ENCODE results near the gene CARD10. TPM values are rescaled to one million over a fixed set of nuclear protein-coding genes. Genes with fewer than 3 reads are reported as not detected.

The CARD10 gene
- total and polyA plus RNA-seq, 2 of the 13 experiments (the other 11 are each of a cell fraction or from before 2014, with no cell fraction given): 35.2 to 55.8 TPM

- Histone ChIP-seq H3K27ac (ENCODE audit: extremely low read length, insufficient read depth, low read length) (no peak overlapping the region), H3K4me2 (ENCODE audit: low read depth, low read length) (no peak overlapping the region), H3K9me3 (ENCODE audit: low read length) (no peaks in the 10 kb centered on the region), H2AFZ (ENCODE audit: low read length) (no peak overlapping the region), H4K20me1 (ENCODE audit: insufficient read depth, low read length) (no peaks in the 10 kb centered on the region), H3K36me3 (replicated peaks in 1 of 2; ENCODE audit: control insufficient read depth in 1 of 2, insufficient read depth in 2 of 2, low read length in 2 of 2) (no peaks in the 10 kb centered on the region), H3K27me3 (ENCODE audit: control insufficient read depth in 1 of 2, insufficient read depth in 2 of 2, low read length in 2 of 2) (peaks cover 0 to 7% of the 10 kb centered on the region in 2 experiments; a peak in 2 of 5 replicates), H3K79me2 (ENCODE audit: insufficient read depth, low read length) (no peaks in the 10 kb centered on the region), H3K4me3 (replicated peaks in 1 of 3; ENCODE audit: insufficient read depth in 1 of 3, low read depth in 2 of 3, low read length in 3 of 3) (no peak overlapping the region), H3K4me1 (ENCODE audit: insufficient read depth, low read length) (peaks cover 19% of the 10 kb centered on the region), H3K9ac (ENCODE audit: insufficient read depth, low read depth, low read length) (no peak overlapping the region)
- DNase-seq (ENCODE audit: low spot score) (peak; percentile 46), ATAC-seq (peak; percentile 68), FAIRE-seq (peak; percentile 50)
- ChIA-PET POLR2A (interaction anchor here (0.7 to 1.3 kb wide), 7 partner anchors 14 to 335 kb away, joined by 3 to 6 read pairs (median 4); partner anchors contain the start of genes GCAT and MFNG), CTCF (ENCODE audit: low intra/inter-chr PET ratio, low total read pairs) (interaction anchor here (0.7 to 2.0 kb wide), 4 partner anchors 26 to 932 kb away, joined by 3 to 18 read pairs (median 4); no protein-coding TSS in a partner anchor)
- in situ Hi-C loops (cut with HindIII; ENCODE audit: extremely low pct_ligation_motif_present, low pct_unique_long_range_greater_than_20kb): no loop called here
- intact Hi-C loops (cut with micrococcal nuclease; ENCODE audit: unreplicated experiment): loop anchor here (10.0 kb wide), 1 partner anchor 52 kb away; no protein-coding TSS in a partner anchor
- BruUV-seq (replicated peaks): no TSS peak
- WGBS (ENCODE audit: low lambda C conversion rate): 28% methylated on average over 4 of the region's 8 CpGs
- peak; percentile 63 for TF ChIP-seq ZNF629 (CRISPR knock-in tag; conservative IDR thresholded peaks at IDR 0.05)
- no peak for TF ChIP-seq CBFB (CRISPR knock-in tag; IDR thresholded peaks at IDR 0.05)
- TF ChIP-seq BRD4 (CRISPR knock-in tag; IDR thresholded peaks at IDR 0.05): no peak
- TF ChIP-seq, protein P1, sequence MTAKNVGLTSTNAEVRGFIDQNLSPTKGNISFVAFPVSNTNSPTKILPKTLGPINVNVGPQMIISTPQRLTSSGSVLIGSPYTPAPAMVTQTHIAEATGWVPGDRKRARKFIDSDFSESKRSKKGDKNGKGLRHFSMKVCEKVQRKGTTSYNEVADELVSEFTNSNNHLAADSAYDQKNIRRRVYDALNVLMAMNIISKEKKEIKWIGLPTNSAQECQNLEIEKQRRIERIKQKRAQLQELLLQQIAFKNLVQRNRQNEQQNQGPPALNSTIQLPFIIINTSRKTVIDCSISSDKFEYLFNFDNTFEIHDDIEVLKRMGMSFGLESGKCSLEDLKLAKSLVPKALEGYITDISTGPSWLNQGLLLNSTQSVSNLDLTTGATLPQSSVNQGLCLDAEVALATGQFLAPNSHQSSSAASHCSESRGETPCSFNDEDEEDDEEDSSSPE (CRISPR knock-in tag; IDR thresholded peaks at IDR 0.05): no peak
- TF ChIP-seq STAG1 (CRISPR knock-in tag; IDR thresholded peaks at IDR 0.05): peak; percentile 71
- no peak for TF ChIP-seq KDM6A (CRISPR knock-in tag; IDR thresholded peaks at IDR 0.05; ENCODE audit: low read depth)
- TF ChIP-seq, protein P2, sequence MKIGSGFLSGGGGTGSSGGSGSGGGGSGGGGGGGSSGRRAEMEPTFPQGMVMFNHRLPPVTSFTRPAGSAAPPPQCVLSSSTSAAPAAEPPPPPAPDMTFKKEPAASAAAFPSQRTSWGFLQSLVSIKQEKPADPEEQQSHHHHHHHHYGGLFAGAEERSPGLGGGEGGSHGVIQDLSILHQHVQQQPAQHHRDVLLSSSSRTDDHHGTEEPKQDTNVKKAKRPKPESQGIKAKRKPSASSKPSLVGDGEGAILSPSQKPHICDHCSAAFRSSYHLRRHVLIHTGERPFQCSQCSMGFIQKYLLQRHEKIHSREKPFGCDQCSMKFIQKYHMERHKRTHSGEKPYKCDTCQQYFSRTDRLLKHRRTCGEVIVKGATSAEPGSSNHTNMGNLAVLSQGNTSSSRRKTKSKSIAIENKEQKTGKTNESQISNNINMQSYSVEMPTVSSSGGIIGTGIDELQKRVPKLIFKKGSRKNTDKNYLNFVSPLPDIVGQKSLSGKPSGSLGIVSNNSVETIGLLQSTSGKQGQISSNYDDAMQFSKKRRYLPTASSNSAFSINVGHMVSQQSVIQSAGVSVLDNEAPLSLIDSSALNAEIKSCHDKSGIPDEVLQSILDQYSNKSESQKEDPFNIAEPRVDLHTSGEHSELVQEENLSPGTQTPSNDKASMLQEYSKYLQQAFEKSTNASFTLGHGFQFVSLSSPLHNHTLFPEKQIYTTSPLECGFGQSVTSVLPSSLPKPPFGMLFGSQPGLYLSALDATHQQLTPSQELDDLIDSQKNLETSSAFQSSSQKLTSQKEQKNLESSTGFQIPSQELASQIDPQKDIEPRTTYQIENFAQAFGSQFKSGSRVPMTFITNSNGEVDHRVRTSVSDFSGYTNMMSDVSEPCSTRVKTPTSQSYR (CRISPR knock-in tag; IDR thresholded peaks at IDR 0.05; ENCODE audit: borderline replicate concordance): peak; percentile 45; the same call in 1 of the 2 replicates
- TF ChIP-seq RBFOX2 (IDR thresholded peaks at IDR 0.05; ENCODE audit: low read depth, low read length): no peak
- TF ChIP-seq, protein P3, sequence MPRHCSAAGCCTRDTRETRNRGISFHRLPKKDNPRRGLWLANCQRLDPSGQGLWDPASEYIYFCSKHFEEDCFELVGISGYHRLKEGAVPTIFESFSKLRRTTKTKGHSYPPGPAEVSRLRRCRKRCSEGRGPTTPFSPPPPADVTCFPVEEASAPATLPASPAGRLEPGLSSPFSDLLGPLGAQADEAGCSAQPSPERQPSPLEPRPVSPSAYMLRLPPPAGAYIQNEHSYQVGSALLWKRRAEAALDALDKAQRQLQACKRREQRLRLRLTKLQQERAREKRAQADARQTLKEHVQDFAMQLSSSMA (CRISPR knock-in tag; IDR thresholded peaks at IDR 0.05): 0 out of 2 replicates have a peak, but pooled peaks have one; percentile 71
- TF ChIP-seq, protein P4, sequence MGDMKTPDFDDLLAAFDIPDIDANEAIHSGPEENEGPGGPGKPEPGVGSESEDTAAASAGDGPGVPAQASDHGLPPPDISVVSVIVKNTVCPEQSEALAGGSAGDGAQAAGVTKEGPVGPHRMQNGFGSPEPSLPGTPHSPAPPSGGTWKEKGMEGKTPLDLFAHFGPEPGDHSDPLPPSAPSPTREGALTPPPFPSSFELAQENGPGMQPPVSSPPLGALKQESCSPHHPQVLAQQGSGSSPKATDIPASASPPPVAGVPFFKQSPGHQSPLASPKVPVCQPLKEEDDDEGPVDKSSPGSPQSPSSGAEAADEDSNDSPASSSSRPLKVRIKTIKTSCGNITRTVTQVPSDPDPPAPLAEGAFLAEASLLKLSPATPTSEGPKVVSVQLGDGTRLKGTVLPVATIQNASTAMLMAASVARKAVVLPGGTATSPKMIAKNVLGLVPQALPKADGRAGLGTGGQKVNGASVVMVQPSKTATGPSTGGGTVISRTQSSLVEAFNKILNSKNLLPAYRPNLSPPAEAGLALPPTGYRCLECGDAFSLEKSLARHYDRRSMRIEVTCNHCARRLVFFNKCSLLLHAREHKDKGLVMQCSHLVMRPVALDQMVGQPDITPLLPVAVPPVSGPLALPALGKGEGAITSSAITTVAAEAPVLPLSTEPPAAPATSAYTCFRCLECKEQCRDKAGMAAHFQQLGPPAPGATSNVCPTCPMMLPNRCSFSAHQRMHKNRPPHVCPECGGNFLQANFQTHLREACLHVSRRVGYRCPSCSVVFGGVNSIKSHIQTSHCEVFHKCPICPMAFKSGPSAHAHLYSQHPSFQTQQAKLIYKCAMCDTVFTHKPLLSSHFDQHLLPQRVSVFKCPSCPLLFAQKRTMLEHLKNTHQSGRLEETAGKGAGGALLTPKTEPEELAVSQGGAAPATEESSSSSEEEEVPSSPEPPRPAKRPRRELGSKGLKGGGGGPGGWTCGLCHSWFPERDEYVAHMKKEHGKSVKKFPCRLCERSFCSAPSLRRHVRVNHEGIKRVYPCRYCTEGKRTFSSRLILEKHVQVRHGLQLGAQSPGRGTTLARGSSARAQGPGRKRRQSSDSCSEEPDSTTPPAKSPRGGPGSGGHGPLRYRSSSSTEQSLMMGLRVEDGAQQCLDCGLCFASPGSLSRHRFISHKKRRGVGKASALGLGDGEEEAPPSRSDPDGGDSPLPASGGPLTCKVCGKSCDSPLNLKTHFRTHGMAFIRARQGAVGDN (CRISPR knock-in tag; IDR thresholded peaks at IDR 0.05): peak; percentile 48
- no peak for TF ChIP-seq GATA4 (IDR thresholded peaks at IDR 0.05; ENCODE audit: borderline replicate concordance, low read depth)
- 0 out of 2 replicates have a peak, but pooled peaks have one; percentile 14 for TF ChIP-seq RXRB (CRISPR knock-in tag; IDR thresholded peaks at IDR 0.05; ENCODE audit: borderline replicate concordance)
- peak; percentile 76 for TF ChIP-seq RAD21 (CRISPR knock-in tag; IDR thresholded peaks at IDR 0.05)
Observed at GRCh38 chr22:37472418-37473006, 46.7 kb downstream of the CARD10 start.

All from HepG2 (cell line).